OCI-LY1 (cell line): ENCODE measurements around the gene REPS2.

Source experiments
- EZH2 ChIP-seq: fragments of 200-600 bp; sonication (generic), shearing (Covaris generic); IDR thresholded peaks from 2 replicates; pipeline ENCODE4 v1.8.0; 2017; ENCODE audit warnings: borderline replicate concordance, mixed run types, mild to moderate bottlenecking, antibody characterized with exemption, low read length, moderate library complexity, mixed read lengths
- TF ChIP-seq, protein P1 (sequence below): fragments of 200-600 bp; sonication (generic), shearing (Covaris generic); IDR thresholded peaks from 2 replicates; pipeline ENCODE4 v1.5.1; 2017; ENCODE audit warnings: mild to moderate bottlenecking, antibody characterized with exemption, low read length, moderate library complexity, mixed read lengths

DNA sequence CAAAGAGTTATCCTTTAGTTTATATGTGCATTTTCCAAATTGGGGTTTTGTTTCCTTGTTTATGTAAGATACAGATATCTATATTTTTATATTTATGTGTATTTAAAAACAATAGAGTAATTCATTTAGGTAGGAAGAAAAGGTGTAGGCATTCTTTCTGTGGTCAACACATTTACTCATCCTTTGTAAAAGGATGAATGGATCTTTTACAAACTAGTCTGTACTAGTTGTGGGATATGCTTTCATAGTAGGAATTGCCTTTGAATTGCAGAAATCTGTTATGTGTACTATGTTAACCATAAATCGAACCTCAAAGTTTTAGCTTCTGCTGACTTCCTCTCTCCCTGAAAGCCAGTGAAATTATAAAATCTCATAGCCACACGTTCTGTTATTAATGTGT, 128.5 kb downstream of the REPS2 start:
- no peak for TF ChIP-seq EZH2
- TF ChIP-seq, protein P1, sequence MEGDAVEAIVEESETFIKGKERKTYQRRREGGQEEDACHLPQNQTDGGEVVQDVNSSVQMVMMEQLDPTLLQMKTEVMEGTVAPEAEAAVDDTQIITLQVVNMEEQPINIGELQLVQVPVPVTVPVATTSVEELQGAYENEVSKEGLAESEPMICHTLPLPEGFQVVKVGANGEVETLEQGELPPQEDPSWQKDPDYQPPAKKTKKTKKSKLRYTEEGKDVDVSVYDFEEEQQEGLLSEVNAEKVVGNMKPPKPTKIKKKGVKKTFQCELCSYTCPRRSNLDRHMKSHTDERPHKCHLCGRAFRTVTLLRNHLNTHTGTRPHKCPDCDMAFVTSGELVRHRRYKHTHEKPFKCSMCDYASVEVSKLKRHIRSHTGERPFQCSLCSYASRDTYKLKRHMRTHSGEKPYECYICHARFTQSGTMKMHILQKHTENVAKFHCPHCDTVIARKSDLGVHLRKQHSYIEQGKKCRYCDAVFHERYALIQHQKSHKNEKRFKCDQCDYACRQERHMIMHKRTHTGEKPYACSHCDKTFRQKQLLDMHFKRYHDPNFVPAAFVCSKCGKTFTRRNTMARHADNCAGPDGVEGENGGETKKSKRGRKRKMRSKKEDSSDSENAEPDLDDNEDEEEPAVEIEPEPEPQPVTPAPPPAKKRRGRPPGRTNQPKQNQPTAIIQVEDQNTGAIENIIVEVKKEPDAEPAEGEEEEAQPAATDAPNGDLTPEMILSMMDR = no peak
